Naive thymus-derived CD4-positive, alpha-beta T cell (primary cell): ENCODE measurements around the gene ABHD17B. TPM values are rescaled to one million over a fixed set of nuclear protein-coding genes. Genes with fewer than 3 reads are reported as not detected.
A peak's percentile ranks its signal among the peaks of the same experiment; 100 is the strongest.

Experiments used
- ATAC-seq: fragments of 150-1000 bp; cut with Tn5 transposase; 2 replicates; pipeline ENCODE4 v1.10.0; 2021; ENCODE audit warnings: mild to moderate bottlenecking, moderate library complexity
- CTCF ChIA-PET: fragments of 350-600 bp; sonication (Branson Sonifier 250); formaldehyde crosslinking; loops from one replicate; lab custom pipeline; 2021; ENCODE audit warnings: antibody characterized with exemption; lab: Charles Lee
- POLR2A ChIA-PET: fragments of 350-600 bp; sonication (Branson Sonifier 250); formaldehyde crosslinking; loops from one replicate; lab custom pipeline; 2021; ENCODE audit warnings: antibody characterized with exemption, inconsistent platforms; lab: Charles Lee
- DNase-seq, 9 donors: peaks; one replicate each; pipeline versions ENCODE4 v3.0.0 to v3.0.0-alpha.2; 2020 to 2022; ENCODE audit warnings: mixed read lengths in 1 of 9
- H3K27ac ChIP-seq: one replicate; pipeline ENCODE4 v1.7.0; 2013; ENCODE audit warnings: mild to moderate bottlenecking, low read depth, low read length, moderate library complexity
- H3K27me3 ChIP-seq, 2 donors: one replicate each; pipeline ENCODE4 v1.7.0; 2013; ENCODE audit warnings: low read length in 2 of 2, mild to moderate bottlenecking in 2 of 2, moderate library complexity in 2 of 2; ENCODE audit not compliant: control insufficient read depth in 2 of 2, insufficient read depth in 2 of 2
- H3K36me3 ChIP-seq, 3 experiments: 1 replicate in 2 of 3; 2 replicates in 1 of 3; pipeline ENCODE4 v1.7.0; 2013; ENCODE audit warnings: low read length in 3 of 3, mild to moderate bottlenecking in 3 of 3, moderate library complexity in 1 of 3; ENCODE audit not compliant: insufficient read depth in 3 of 3, control insufficient read depth in 2 of 3
- H3K4me1 ChIP-seq, 2 donors: one replicate each; pipeline ENCODE4 v1.7.0; 2013; ENCODE audit warnings: low read length in 2 of 2, mild to moderate bottlenecking in 2 of 2, moderate library complexity in 1 of 2; ENCODE audit not compliant: control insufficient read depth in 2 of 2, insufficient read depth in 2 of 2
- H3K4me3 ChIP-seq: 2 replicates; pipeline ENCODE4 v1.7.0; 2013; ENCODE audit warnings: mild to moderate bottlenecking, low read length
- H3K9me3 ChIP-seq, 3 experiments: 1 replicate in 2 of 3; 2 replicates in 1 of 3; pipeline ENCODE4 v1.7.0; 2013; ENCODE audit warnings: low read length in 3 of 3; ENCODE audit not compliant: control insufficient read depth in 2 of 3
- H3K27ac Mint-ChIP-seq, 9 donors: one replicate each; pipeline ENCODE4 v1.8.0; 2020 to 2022; ENCODE audit warnings: mixed read lengths in 9 of 9, mild to moderate bottlenecking in 8 of 9, moderate library complexity in 5 of 9, inconsistent platforms in 2 of 9
- H3K27me3 Mint-ChIP-seq, 5 donors: one replicate each; pipeline ENCODE4 v1.8.0; 2021 to 2022; ENCODE audit warnings: mixed read lengths in 5 of 5, mild to moderate bottlenecking in 1 of 5
- H3K36me3 Mint-ChIP-seq, 5 donors: one replicate each; pipeline ENCODE4 v1.8.0; 2020 to 2022; ENCODE audit warnings: mixed read lengths in 5 of 5, mild to moderate bottlenecking in 3 of 5, inconsistent platforms in 1 of 5
- H3K4me1 Mint-ChIP-seq, 7 donors: one replicate each; pipeline ENCODE4 v1.8.0; 2020 to 2022; ENCODE audit warnings: mixed read lengths in 7 of 7, mild to moderate bottlenecking in 3 of 7, inconsistent platforms in 1 of 7
- H3K4me3 Mint-ChIP-seq, 10 donors: one replicate each; pipeline ENCODE4 v1.8.0; 2020 to 2022; ENCODE audit warnings: mild to moderate bottlenecking in 10 of 10, mixed read lengths in 10 of 10, moderate library complexity in 6 of 10, inconsistent platforms in 2 of 10
- H3K9me3 Mint-ChIP-seq, 11 donors: one replicate each; pipeline ENCODE4 v1.8.0; 2020 to 2022; ENCODE audit warnings: mixed read lengths in 11 of 11, mild to moderate bottlenecking in 4 of 11, inconsistent platforms in 1 of 11, moderate library complexity in 1 of 11
- intact Hi-C, 2 donors: fragments of 100-400 bp; cut with micrococcal nuclease; formaldehyde crosslinking; loops; one replicate each; pipeline ENCODE4 v1.15.1; 2023
- polyA plus RNA-seq, 2 donors: library from polyadenylated mRNA; unstranded; fragments of 300-500 nt; fragmentation: Illumina TruSeq; gene quantifications; one replicate each; pipeline ENCODE4 v1.2.3, GENCODE V29; 2021
- total RNA-seq, 6 experiments: library from RNA in 5 of 6; stranded (reverse) in 5 of 6; gene quantifications; 1 replicate in 5 of 6; 2 replicates in 1 of 6; pipeline ENCODE4 v1.2.3 and lab custom pipeline; 2021 to 2026

Gene ABHD17B
- total and polyA plus RNA-seq, 7 experiments from 2014 or later = 9.9 to 26.1 (median 19.4) TPM

DNA sequence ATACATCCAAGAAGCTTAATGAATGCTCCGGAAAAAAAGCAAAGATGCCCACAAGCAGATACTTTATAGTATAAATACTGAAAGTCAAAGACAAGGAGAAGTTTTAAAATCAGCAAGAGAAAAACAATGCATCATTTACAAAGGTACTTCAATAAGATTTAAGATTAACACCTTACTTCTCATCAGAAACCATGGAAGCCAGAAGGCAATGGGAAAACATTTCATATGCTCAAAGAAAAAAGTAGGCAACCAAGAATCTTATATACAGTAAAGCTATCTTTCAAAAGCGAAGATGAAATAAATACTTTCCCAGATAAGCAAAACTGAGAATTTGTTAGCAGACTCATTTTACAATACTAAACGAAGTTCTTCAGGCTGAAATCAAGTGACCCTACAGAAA, 51.1 kb downstream of the ABHD17B start:
- Mint-ChIP-seq H3K9me3 (peaks cover 6 to 25% (median 19%) of the 10 kb centered on the region in 11 donors), H3K4me3 (no peak overlapping the region), H3K36me3 (peaks cover 3 to 49% (median 41%) of the 10 kb centered on the region in 5 donors), H3K4me1 (peaks cover 0 to 15% (median 0%) of the 10 kb centered on the region in 7 donors), H3K27ac (no peak overlapping the region), H3K27me3 (no peaks in the 10 kb centered on the region)
- Histone ChIP-seq H3K27ac (no peak overlapping the region), H3K9me3 (peaks cover 0 to 5% (median 3%) of the 10 kb centered on the region in 3 experiments), H3K36me3 (peaks cover 0 to 4% (median 0%) of the 10 kb centered on the region in 3 experiments), H3K4me3 (no peak overlapping the region), H3K27me3 (no peaks in the 10 kb centered on the region), H3K4me1 (no peaks in the 10 kb centered on the region)
- ChIA-PET CTCF (interaction anchor here (0.7 kb wide), 1 partner anchor 24 kb away, joined by 3 read pairs; no protein-coding TSS in a partner anchor), POLR2A (no interaction called here)
- ATAC-seq (no peak), DNase-seq (no peak)
- intact Hi-C loops = loop anchor here in 1 of 2 donors (5.0 kb wide), 3 partner anchors 37 to 78 kb away; partner anchors contain the start of genes ABHD17B and C9orf85

DNA sequence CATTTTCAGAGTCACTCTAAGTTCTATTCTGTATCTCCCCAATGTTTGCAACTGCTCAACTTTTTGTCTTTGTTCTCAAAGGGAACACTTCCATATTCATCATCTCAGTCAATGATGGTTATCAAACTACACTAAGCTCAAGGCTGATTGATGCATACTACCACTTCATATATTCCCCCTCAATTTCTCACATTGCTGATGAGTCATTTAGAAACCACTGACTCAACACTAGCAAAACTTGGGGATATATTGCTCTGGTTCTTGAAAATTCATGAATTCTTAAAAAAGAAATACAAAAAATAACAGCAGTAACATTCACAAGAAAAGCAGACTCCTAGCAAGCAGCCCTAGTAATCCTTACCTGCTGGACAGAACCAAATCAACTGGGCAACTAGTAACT, 52.2 kb downstream of the ABHD17B start:
- Mint-ChIP-seq H3K4me3 (peak overlapping the region in 1 of 10 donors; percentile 2), H3K27ac (peak overlapping the region in 1 of 9 donors; percentile 3), H3K4me1 (peaks cover 0 to 15% (median 0%) of the 10 kb centered on the region in 7 donors), H3K36me3 (peaks cover 3 to 43% (median 34%) of the 10 kb centered on the region in 5 donors), H3K9me3 (peaks cover 4 to 25% (median 16%) of the 10 kb centered on the region in 11 donors), H3K27me3 (no peaks in the 10 kb centered on the region)
- Histone ChIP-seq H3K27ac (no peak overlapping the region), H3K4me1 (no peaks in the 10 kb centered on the region), H3K9me3 (peaks cover 0 to 5% (median 3%) of the 10 kb centered on the region in 3 experiments), H3K27me3 (no peaks in the 10 kb centered on the region), H3K4me3 (no peak overlapping the region), H3K36me3 (no peaks in the 10 kb centered on the region)
- ATAC-seq (no peak), DNase-seq (no peak)
- ChIA-PET POLR2A (no interaction called here), CTCF (no interaction called here)
- intact Hi-C loops = loop anchor here in 1 of 2 donors (5.0 kb wide), 2 partner anchors 53 to 77 kb away; partner anchors contain the start of genes ABHD17B and C9orf85

DNA sequence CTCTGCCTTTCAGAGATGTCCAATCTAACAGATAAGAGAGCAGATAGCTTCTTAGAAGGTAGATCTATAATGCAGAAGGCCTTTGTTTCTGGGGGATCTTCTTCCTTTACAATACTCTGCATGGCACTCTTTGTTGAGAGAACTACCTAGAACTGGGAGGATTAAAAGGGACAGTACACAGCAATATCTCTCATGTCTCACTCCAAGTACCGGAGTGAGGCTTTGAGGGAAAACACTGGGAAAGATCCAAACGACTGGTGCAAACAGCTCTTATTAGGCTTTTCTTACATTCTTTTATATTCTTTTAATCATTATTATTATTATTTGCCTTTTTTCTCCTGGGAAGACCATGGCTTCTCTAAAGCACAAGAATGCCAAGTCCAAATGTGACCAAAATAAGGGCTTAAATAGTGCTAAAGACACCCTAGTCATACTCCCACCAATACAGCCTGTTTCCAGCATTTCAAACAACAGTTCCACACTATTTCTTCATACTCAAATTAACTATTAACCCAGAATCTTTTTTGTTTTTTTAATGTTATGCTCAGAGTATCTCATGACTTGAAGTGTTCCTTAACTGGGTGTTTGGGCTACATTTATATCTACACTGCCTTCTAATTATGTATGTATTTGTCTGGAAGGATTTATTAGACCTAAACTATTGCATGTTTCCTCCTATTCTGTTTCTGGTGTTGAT, 52.7 kb downstream of the ABHD17B start:
- Histone ChIP-seq H3K27me3 (no peaks in the 10 kb centered on the region), H3K36me3 (no peaks in the 10 kb centered on the region), H3K4me3 (no peak overlapping the region), H3K9me3 (peaks cover 0 to 5% (median 3%) of the 10 kb centered on the region in 3 experiments), H3K4me1 (no peaks in the 10 kb centered on the region), H3K27ac (no peak overlapping the region)
- CTCF ChIA-PET = no interaction called here
- DNase-seq (no peak), ATAC-seq (no peak)
- H3K27me3 Mint-ChIP-seq = no peaks in the 10 kb centered on the region
- H3K27ac Mint-ChIP-seq = peak overlapping the region in 1 of 9 donors; percentile 3
- peaks cover 0 to 15% (median 0%) of the 10 kb centered on the region in 7 donors for H3K4me1 Mint-ChIP-seq
- peak overlapping the region in 1 of 10 donors; percentile 2 for H3K4me3 Mint-ChIP-seq
- POLR2A ChIA-PET = no interaction called here
- intact Hi-C loops = loop anchor here in 1 of 2 donors (5.0 kb wide), 2 partner anchors 54 to 76 kb away; partner anchors contain the start of genes ABHD17B and C9orf85
- peaks cover 4 to 25% (median 15%) of the 10 kb centered on the region in 11 donors for H3K9me3 Mint-ChIP-seq
- peaks cover 3 to 38% (median 28%) of the 10 kb centered on the region in 5 donors for H3K36me3 Mint-ChIP-seq

GRCh38 chr9:71857159-71857558, 53.8 kb downstream of the ABHD17B start:
- intact Hi-C loops = loop anchor here in 1 of 2 donors (5.0 kb wide), 2 partner anchors 55 to 75 kb away; partner anchors contain the start of genes ABHD17B and C9orf85
- Mint-ChIP-seq H3K36me3 (peaks cover 3 to 30% (median 19%) of the 10 kb centered on the region in 5 donors), H3K4me1 (peaks cover 0 to 18% (median 0%) of the 10 kb centered on the region in 7 donors), H3K27ac (no peak overlapping the region), H3K27me3 (no peaks in the 10 kb centered on the region), H3K4me3 (no peak overlapping the region), H3K9me3 (peaks cover 4 to 25% (median 15%) of the 10 kb centered on the region in 11 donors)
- no peak for DNase-seq
- Histone ChIP-seq H3K27me3 (no peaks in the 10 kb centered on the region), H3K4me3 (no peak overlapping the region), H3K4me1 (no peaks in the 10 kb centered on the region), H3K27ac (no peak overlapping the region), H3K9me3 (peaks cover 0 to 5% (median 3%) of the 10 kb centered on the region in 3 experiments), H3K36me3 (no peaks in the 10 kb centered on the region)
- ATAC-seq = no peak
- ChIA-PET CTCF (no interaction called here), POLR2A (interaction anchor here (0.6 kb wide), 1 partner anchor 172 kb away, joined by 3 read pairs; no protein-coding TSS in a partner anchor)

GRCh38 chr9:71854811-71855210, 56.2 kb downstream of the ABHD17B start:
- H3K36me3 ChIP-seq = no peaks in the 10 kb centered on the region
- Mint-ChIP-seq H3K9me3 (peaks cover 0 to 9% (median 5%) of the 10 kb centered on the region in 11 donors), H3K4me1 (peaks cover 0 to 16% (median 0%) of the 10 kb centered on the region in 7 donors), H3K36me3 (peaks cover 3 to 20% (median 4%) of the 10 kb centered on the region in 5 donors), H3K27ac (no peak overlapping the region), H3K4me3 (no peak overlapping the region), H3K27me3 (no peaks in the 10 kb centered on the region)
- no peak for DNase-seq
- ChIA-PET POLR2A (no interaction called here), CTCF (no interaction called here)
- H3K4me3 ChIP-seq = no peak overlapping the region
- intact Hi-C loops = loop anchor here in 1 of 2 donors (5.0 kb wide), 2 partner anchors 57 to 73 kb away; partner anchors contain the start of genes ABHD17B and C9orf85
- no peak for ATAC-seq
- H3K27me3 ChIP-seq = no peaks in the 10 kb centered on the region
- H3K27ac ChIP-seq = no peak overlapping the region
- H3K9me3 ChIP-seq = peaks cover 0 to 3% (median 1%) of the 10 kb centered on the region in 3 experiments
- H3K4me1 ChIP-seq = no peaks in the 10 kb centered on the region

- H3K36me3 Mint-ChIP-seq = peaks cover 0 to 16% (median 0%) of the 10 kb centered on the region in 5 donors
- H3K9me3 Mint-ChIP-seq = peaks cover 0 to 7% (median 0%) of the 10 kb centered on the region in 11 donors
- H3K27ac Mint-ChIP-seq = no peak overlapping the region
- Histone ChIP-seq H3K9me3 (no peaks in the 10 kb centered on the region), H3K27me3 (no peaks in the 10 kb centered on the region), H3K4me1 (no peaks in the 10 kb centered on the region), H3K36me3 (no peaks in the 10 kb centered on the region), H3K4me3 (no peak overlapping the region), H3K27ac (no peak overlapping the region)
- no peaks in the 10 kb centered on the region for H3K27me3 Mint-ChIP-seq
- peaks cover 0 to 6% (median 0%) of the 10 kb centered on the region in 7 donors for H3K4me1 Mint-ChIP-seq
- ATAC-seq = no peak
- ChIA-PET POLR2A (no interaction called here), CTCF (interaction anchor here (0.6 kb wide), 2 partner anchors 22 to 33 kb away, joined by 3 read pairs; no protein-coding TSS in a partner anchor)
- no peak overlapping the region for H3K4me3 Mint-ChIP-seq
- no peak for DNase-seq
- intact Hi-C loops = no loop called here
Observed at GRCh38 chr9:71853084-71853483, 57.9 kb downstream of the ABHD17B start.
